IPS-18a (cell line): Measurements from ENCODE around the gene CXADR.
"Not testable (repeated sequence)": the region's sequence is repeated elsewhere in the genome, so short reads cannot be mapped to it uniquely, and the experiment has no call there.

Source experiments
- H3K27ac ChIP-seq: one replicate; pipeline ENCODE4 v1.5.1; 2013; ENCODE audit warnings: low read length
- H3K27me3 ChIP-seq: one replicate; pipeline ENCODE4 v1.6.1; 2013; ENCODE audit warnings: mild to moderate bottlenecking, low read length; ENCODE audit not compliant: control insufficient read depth, insufficient read depth
- H3K36me3 ChIP-seq: one replicate; pipeline ENCODE4 v1.6.1; 2013; ENCODE audit warnings: low read depth, low read length; ENCODE audit not compliant: control insufficient read depth
- H3K4me1 ChIP-seq: one replicate; pipeline ENCODE4 v1.6.1; 2013; ENCODE audit warnings: low read depth, low read length; ENCODE audit not compliant: control insufficient read depth
- H3K4me3 ChIP-seq: one replicate; pipeline ENCODE4 v1.5.1; 2013; ENCODE audit warnings: low read length
- H3K9ac ChIP-seq: one replicate; pipeline ENCODE4 v1.6.1; 2013; ENCODE audit warnings: mild to moderate bottlenecking, low read length, moderate library complexity
- H3K9me3 ChIP-seq: one replicate; pipeline ENCODE4 v1.6.1; 2013; ENCODE audit warnings: low read depth, low read length; ENCODE audit not compliant: control insufficient read depth

CXADR gene

GRCh38 chr21:17506951-17507350, 5.9 kb upstream of the CXADR start:
- Histone ChIP-seq H3K9ac (no peak overlapping the region), H3K9me3 (no peaks in the 10 kb centered on the region), H3K27me3 (no peaks in the 10 kb centered on the region), H3K27ac (no peak overlapping the region), H3K4me3 (no peak overlapping the region), H3K4me1 (no peaks in the 10 kb centered on the region), H3K36me3 (no peaks in the 10 kb centered on the region)

GRCh38 chr21:17507591-17507990, 5.3 kb upstream of the CXADR start:
- H3K27me3 ChIP-seq: no peaks in the 10 kb centered on the region
- H3K4me1 ChIP-seq: no peaks in the 10 kb centered on the region
- no peak overlapping the region for H3K27ac ChIP-seq
- no peak overlapping the region for H3K9ac ChIP-seq
- H3K9me3 ChIP-seq: no peaks in the 10 kb centered on the region
- no peak overlapping the region for H3K4me3 ChIP-seq
- no peaks in the 10 kb centered on the region for H3K36me3 ChIP-seq

- Histone ChIP-seq H3K27me3 (no peaks in the 10 kb centered on the region), H3K36me3 (peaks cover 4% of the 10 kb centered on the region), H3K9ac (peak overlapping the region; percentile 96), H3K27ac (peak overlapping the region; percentile 92), H3K9me3 (no peaks in the 10 kb centered on the region), H3K4me1 (peaks cover 17% of the 10 kb centered on the region), H3K4me3 (peak overlapping the region; percentile 99)
These were observed 626 bp downstream of the CXADR start for GRCh38 chr21:17513214-17514123.

GRCh38 chr21:17514124-17514845, 1.4 kb downstream of the CXADR start:
- Histone ChIP-seq H3K4me3 (peak overlapping the region; percentile 99), H3K36me3 (peaks cover 7% of the 10 kb centered on the region), H3K27me3 (no peaks in the 10 kb centered on the region), H3K27ac (peak overlapping the region; percentile 92), H3K4me1 (peaks cover 21% of the 10 kb centered on the region), H3K9me3 (no peaks in the 10 kb centered on the region), H3K9ac (peak overlapping the region; percentile 96)

GRCh38 chr21:17517008-17517407, 4.2 kb downstream of the CXADR start:
- H3K4me3 ChIP-seq, H3K9me3 ChIP-seq, H3K27ac ChIP-seq, H3K9ac ChIP-seq, H3K27me3 ChIP-seq: not testable (repeated sequence)
- Histone ChIP-seq H3K4me1 (peaks cover 30% of the 10 kb centered on the region), H3K36me3 (peaks cover 13% of the 10 kb centered on the region)

GRCh38 chr21:17519208-17519738, 6.4 kb downstream of the CXADR start:
- H3K4me1 ChIP-seq: peaks cover 34% of the 10 kb centered on the region

GRCh38 chr21:17519965-17520609, 7.2 kb downstream of the CXADR start:
- H3K27me3 ChIP-seq: no peaks in the 10 kb centered on the region
- H3K36me3 ChIP-seq: peaks cover 13% of the 10 kb centered on the region
- peaks cover 31% of the 10 kb centered on the region for H3K4me1 ChIP-seq
- no peak overlapping the region for H3K9ac ChIP-seq
- H3K4me3 ChIP-seq: no peak overlapping the region
- H3K9me3 ChIP-seq: no peaks in the 10 kb centered on the region
- no peak overlapping the region for H3K27ac ChIP-seq

More at GRCh38 chr21:17519208-17519738, 6.4 kb downstream of the CXADR start:
- H3K9me3 ChIP-seq: no peaks in the 10 kb centered on the region
- H3K9ac ChIP-seq: no peak overlapping the region
- H3K27me3 ChIP-seq: no peaks in the 10 kb centered on the region
- no peak overlapping the region for H3K27ac ChIP-seq
- H3K36me3 ChIP-seq: peaks cover 13% of the 10 kb centered on the region
- no peak overlapping the region for H3K4me3 ChIP-seq

GRCh38 chr21:17523007-17523451, 10.2 kb downstream of the CXADR start:
- H3K27me3 ChIP-seq: no peaks in the 10 kb centered on the region
- no peak overlapping the region for H3K27ac ChIP-seq
- H3K4me1 ChIP-seq: peaks cover 43% of the 10 kb centered on the region

GRCh38 chr21:17523979-17524494, 11.2 kb downstream of the CXADR start:
- H3K4me3 ChIP-seq, H3K27me3 ChIP-seq, H3K9ac ChIP-seq, H3K9me3 ChIP-seq, H3K27ac ChIP-seq, H3K36me3 ChIP-seq: not testable (repeated sequence)
- H3K4me1 ChIP-seq: peaks cover 41% of the 10 kb centered on the region

More at GRCh38 chr21:17523007-17523451, 10.2 kb downstream of the CXADR start:
- no peaks in the 10 kb centered on the region for H3K9me3 ChIP-seq
- peaks cover 9% of the 10 kb centered on the region for H3K36me3 ChIP-seq
- no peak overlapping the region for H3K4me3 ChIP-seq
- no peak overlapping the region for H3K9ac ChIP-seq

GRCh38 chr21:17524635-17525034, 11.8 kb downstream of the CXADR start:
- H3K36me3 ChIP-seq: peaks cover 3% of the 10 kb centered on the region

GRCh38 chr21:17526776-17527175, 13.9 kb downstream of the CXADR start:
- no peaks in the 10 kb centered on the region for H3K9me3 ChIP-seq
- H3K27ac ChIP-seq: peak overlapping the region; percentile 69
- H3K27me3 ChIP-seq: no peaks in the 10 kb centered on the region
- peak overlapping the region; percentile 28 for H3K4me3 ChIP-seq
- H3K4me1 ChIP-seq: peaks cover 30% of the 10 kb centered on the region
- no peaks in the 10 kb centered on the region for H3K36me3 ChIP-seq
- H3K9ac ChIP-seq: peak overlapping the region; percentile 20

More at GRCh38 chr21:17524635-17525034, 11.8 kb downstream of the CXADR start:
- no peaks in the 10 kb centered on the region for H3K27me3 ChIP-seq
- no peak overlapping the region for H3K9ac ChIP-seq
- no peak overlapping the region for H3K27ac ChIP-seq
- peaks cover 36% of the 10 kb centered on the region for H3K4me1 ChIP-seq
- no peaks in the 10 kb centered on the region for H3K9me3 ChIP-seq
- no peak overlapping the region for H3K4me3 ChIP-seq
